H9 (cell line): Measurements from ENCODE around the gene TNNT2. TPM values are rescaled to one million over a fixed set of nuclear protein-coding genes. Genes with fewer than 3 reads are reported as not detected.

Experiments
- DNase-seq: peaks from one replicate; pipeline ENCODE4 v3.0.0-alpha.2; 2017
- H2AFZ ChIP-seq: one replicate; pipeline ENCODE4 v1.6.1; 2013; ENCODE audit warnings: mild to moderate bottlenecking, low read length, control low read depth, moderate library complexity
- H2AK5ac ChIP-seq: 2 replicates; pipeline ENCODE4 v1.6.1; 2013; ENCODE audit warnings: low read length, control low read depth, mixed read lengths; ENCODE audit not compliant: insufficient read length
- H2BK120ac ChIP-seq: one replicate; pipeline ENCODE4 v1.6.1; 2013; ENCODE audit warnings: low read depth, mild to moderate bottlenecking, low read length, control low read depth, inconsistent platforms; ENCODE audit not compliant: poor library complexity, severe bottlenecking
- H2BK12ac ChIP-seq: 2 replicates; pipeline ENCODE4 v1.6.1; 2013; ENCODE audit warnings: low read length, control low read depth, mixed read lengths, low read depth; ENCODE audit not compliant: insufficient read length
- H2BK15ac ChIP-seq: 2 replicates; pipeline ENCODE4 v1.6.1; 2013; ENCODE audit warnings: low read depth, low read length, control low read depth
- H2BK20ac ChIP-seq: one replicate; pipeline ENCODE4 v1.6.1; 2013; ENCODE audit warnings: low read depth, mild to moderate bottlenecking, low read length, control low read depth, inconsistent platforms; ENCODE audit not compliant: poor library complexity, severe bottlenecking
- H2BK5ac ChIP-seq: 2 replicates; pipeline ENCODE4 v1.6.1; 2013; ENCODE audit warnings: low read length, control low read depth, mixed read lengths; ENCODE audit not compliant: insufficient read length
- H3K14ac ChIP-seq: 2 replicates; pipeline ENCODE4 v1.6.1; 2013; ENCODE audit warnings: low read length, control low read depth; ENCODE audit not compliant: insufficient read depth
- H3K18ac ChIP-seq: 2 replicates; pipeline ENCODE4 v1.6.1; 2013; ENCODE audit warnings: low read depth, mild to moderate bottlenecking, mixed read lengths, low read length, control low read depth; ENCODE audit not compliant: insufficient read length
- H3K23ac ChIP-seq: 2 replicates; pipeline ENCODE4 v1.6.1; 2013; ENCODE audit warnings: low read length, control low read depth, mixed read lengths, low read depth; ENCODE audit not compliant: insufficient read length
- H3K23me2 ChIP-seq: 2 replicates; pipeline ENCODE4 v1.6.1; 2013; ENCODE audit warnings: low read depth, mild to moderate bottlenecking, mixed read lengths, low read length, control low read depth; ENCODE audit not compliant: insufficient read length, poor library complexity, severe bottlenecking
- H3K27ac ChIP-seq: 2 replicates; pipeline ENCODE4 v1.5.1; 2013; ENCODE audit warnings: low read length, control low read depth, mixed read lengths, low read depth; ENCODE audit not compliant: insufficient read length
- H3K27me3 ChIP-seq: 2 replicates; pipeline ENCODE4 v1.6.1; 2013; ENCODE audit warnings: low read length, control low read depth, inconsistent platforms; ENCODE audit not compliant: insufficient read depth
- H3K4ac ChIP-seq: 2 replicates; pipeline ENCODE4 v1.6.1; 2013; ENCODE audit warnings: low read depth, mild to moderate bottlenecking, control low read depth, inconsistent platforms, low read length, moderate library complexity
- H3K4me1 ChIP-seq: 2 replicates; pipeline ENCODE4 v1.6.1; 2013; ENCODE audit warnings: low read length, control low read depth, inconsistent platforms; ENCODE audit not compliant: insufficient read depth
- H3K4me2 ChIP-seq: 2 replicates; pipeline ENCODE4 v1.6.1; 2013; ENCODE audit warnings: low read length, control low read depth, mixed read lengths; ENCODE audit not compliant: insufficient read length, insufficient read depth
- H3K56ac ChIP-seq: 2 replicates; pipeline ENCODE4 v1.6.1; 2013; ENCODE audit warnings: low read depth, mild to moderate bottlenecking, mixed read lengths, low read length, control low read depth; ENCODE audit not compliant: insufficient read length
- H3K79me1 ChIP-seq: 2 replicates; pipeline ENCODE4 v1.6.1; 2013; ENCODE audit warnings: low read depth, mild to moderate bottlenecking, moderate library complexity, low read length, control low read depth, inconsistent platforms; ENCODE audit not compliant: insufficient read depth, poor library complexity, severe bottlenecking
- H3K79me2 ChIP-seq: 2 replicates; pipeline ENCODE4 v1.6.1; 2013; ENCODE audit warnings: low read length, control low read depth, inconsistent platforms; ENCODE audit not compliant: insufficient read depth
- H3K9ac ChIP-seq: 2 replicates; pipeline ENCODE4 v1.6.1; 2013; ENCODE audit warnings: low read length, control low read depth, mixed read lengths; ENCODE audit not compliant: insufficient read length; ENCODE audit errors: extremely low read depth
- H3K9me3 ChIP-seq: one replicate; pipeline ENCODE4 v1.6.1; 2013; ENCODE audit warnings: low read depth, low read length, inconsistent platforms; ENCODE audit not compliant: control insufficient read depth
- H3T11ph ChIP-seq: one replicate; pipeline ENCODE4 v1.6.1; 2013; ENCODE audit warnings: mild to moderate bottlenecking, low read length, control low read depth, inconsistent platforms
- H4K20me1 ChIP-seq: one replicate; pipeline ENCODE4 v1.6.1; 2013; ENCODE audit not compliant: control insufficient read depth, insufficient read length, insufficient read depth
- H4K5ac ChIP-seq: 2 replicates; pipeline ENCODE4 v1.6.1; 2013; ENCODE audit warnings: low read depth, mild to moderate bottlenecking, mixed read lengths, low read length, control low read depth; ENCODE audit not compliant: insufficient read length
- H4K8ac ChIP-seq: replicated peaks from 2 replicates; pipeline ENCODE4 v1.6.1; 2013; ENCODE audit warnings: low read length, control low read depth, mixed read lengths, low read depth; ENCODE audit not compliant: insufficient read length
- H4K91ac ChIP-seq: 2 replicates; pipeline ENCODE4 v1.6.1; 2013; ENCODE audit warnings: low read depth, mild to moderate bottlenecking, moderate library complexity, mixed read lengths, low read length, control low read depth; ENCODE audit not compliant: insufficient read length
- H3K27ac Mint-ChIP-seq, 3 experiments: 2 replicates in 2 of 3; 3 replicates in 1 of 3; pipeline ENCODE4 v1.8.0; 2020 to 2021; ENCODE audit warnings: mixed read lengths in 3 of 3, mild to moderate bottlenecking in 1 of 3, moderate library complexity in 1 of 3
- H3K27me3 Mint-ChIP-seq: 2 replicates; pipeline ENCODE4 v1.8.0; 2021; ENCODE audit warnings: low read depth, mild to moderate bottlenecking, moderate library complexity, mixed read lengths
- H3K36me3 Mint-ChIP-seq, 3 experiments: 2 replicates in 2 of 3; 3 replicates in 1 of 3; pipeline ENCODE4 v1.8.0; 2020 to 2021; ENCODE audit warnings: low read depth in 3 of 3, mixed read lengths in 3 of 3; ENCODE audit not compliant: insufficient read depth in 1 of 3
- H3K4me1 Mint-ChIP-seq, 2 experiments: 2 replicates each; pipeline ENCODE4 v1.8.0; 2020; ENCODE audit warnings: mixed read lengths in 2 of 2
- H3K4me3 Mint-ChIP-seq, 2 experiments: 2 replicates in 1 of 2; 3 replicates in 1 of 2; pipeline ENCODE4 v1.8.0; 2020 to 2021; ENCODE audit warnings: mild to moderate bottlenecking in 2 of 2, mixed read lengths in 2 of 2, moderate library complexity in 1 of 2
- H3K9me3 Mint-ChIP-seq, 2 experiments: 2 replicates in 1 of 2; 3 replicates in 1 of 2; pipeline ENCODE4 v1.8.0; 2020; ENCODE audit warnings: mild to moderate bottlenecking in 2 of 2, mixed read lengths in 2 of 2, moderate library complexity in 1 of 2
- WGBS: extraction: QIAGEN DNeasy Blood & Tissue Kit; methylation state at CpG from one replicate; pipeline ENCODE4 v1.1.7; 2013; ENCODE audit warnings: missing lambda C conversion rate, low lambda C conversion rate, mixed read lengths; ENCODE audit not compliant: insufficient read length; ENCODE audit errors: extremely low coverage; 5-methylcytosine and 5-hydroxymethylcytosine counted together
- total RNA-seq: library from RNA; stranded (reverse); gene quantifications from 2 replicates; pipeline ENCODE4 v1.2.1, GENCODE V29; 2021
- TF ChIP-seq, protein P1 (sequence below): fragments of 200-600 bp; sonication (generic); conservative IDR thresholded peaks from 3 replicates; pipeline ENCODE4 v1.8.0; 2021; ENCODE audit warnings: antibody characterized with exemption, mild to moderate bottlenecking

TNNT2 gene
- total RNA-seq, 1 experiment from 2014 or later, result 8.6 TPM

DNA sequence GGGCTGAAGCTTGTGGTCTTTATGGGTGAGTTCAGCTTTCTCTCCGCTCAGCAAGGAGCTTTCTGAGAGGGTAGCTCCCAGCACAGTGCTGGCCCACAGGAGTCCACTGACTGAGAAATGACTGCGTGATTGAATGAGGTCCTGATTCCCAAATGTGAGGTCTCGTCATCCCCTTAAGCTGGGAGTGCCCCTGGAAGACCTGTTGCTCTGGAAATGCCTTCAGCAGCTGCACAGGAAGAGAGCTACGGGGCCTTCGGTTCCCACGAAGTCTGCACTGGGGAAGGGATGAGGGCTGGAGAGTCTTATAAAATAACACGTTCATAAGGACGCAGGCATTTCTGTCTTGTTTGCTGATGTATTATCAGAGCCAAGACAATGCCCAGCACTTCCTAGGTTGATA is 14.0 kb downstream of the TNNT2 start:
- H3K79me2 ChIP-seq, result no peaks in the 10 kb centered on the region
- H3K4me2 ChIP-seq, result no peak overlapping the region
- H3K27me3 ChIP-seq, result no peaks in the 10 kb centered on the region
- H2AK5ac ChIP-seq, result no peak overlapping the region
- no peak for DNase-seq
- H3K27ac ChIP-seq, result no peak overlapping the region
- no peaks in the 10 kb centered on the region for H3K4me1 ChIP-seq
- H2BK15ac ChIP-seq, result no peak overlapping the region
- no CpG with 5 or more reads among the region's 8 CpGs for WGBS
- H3K23me2 ChIP-seq, result no peaks in the 10 kb centered on the region
- Mint-ChIP-seq H3K36me3 (no peaks in the 10 kb centered on the region), H3K4me1 (peaks cover 13 to 23% of the 10 kb centered on the region in 2 experiments), H3K9me3 (no peaks in the 10 kb centered on the region), H3K4me3 (no peak overlapping the region), H3K27me3 (peaks cover 6% of the 10 kb centered on the region), H3K27ac (no peak overlapping the region)
- no peak overlapping the region for H4K91ac ChIP-seq
- no peak overlapping the region for H3T11ph ChIP-seq
- H3K18ac ChIP-seq, result no peak overlapping the region
- no peak overlapping the region for H3K4ac ChIP-seq
- TF ChIP-seq, protein P1, sequence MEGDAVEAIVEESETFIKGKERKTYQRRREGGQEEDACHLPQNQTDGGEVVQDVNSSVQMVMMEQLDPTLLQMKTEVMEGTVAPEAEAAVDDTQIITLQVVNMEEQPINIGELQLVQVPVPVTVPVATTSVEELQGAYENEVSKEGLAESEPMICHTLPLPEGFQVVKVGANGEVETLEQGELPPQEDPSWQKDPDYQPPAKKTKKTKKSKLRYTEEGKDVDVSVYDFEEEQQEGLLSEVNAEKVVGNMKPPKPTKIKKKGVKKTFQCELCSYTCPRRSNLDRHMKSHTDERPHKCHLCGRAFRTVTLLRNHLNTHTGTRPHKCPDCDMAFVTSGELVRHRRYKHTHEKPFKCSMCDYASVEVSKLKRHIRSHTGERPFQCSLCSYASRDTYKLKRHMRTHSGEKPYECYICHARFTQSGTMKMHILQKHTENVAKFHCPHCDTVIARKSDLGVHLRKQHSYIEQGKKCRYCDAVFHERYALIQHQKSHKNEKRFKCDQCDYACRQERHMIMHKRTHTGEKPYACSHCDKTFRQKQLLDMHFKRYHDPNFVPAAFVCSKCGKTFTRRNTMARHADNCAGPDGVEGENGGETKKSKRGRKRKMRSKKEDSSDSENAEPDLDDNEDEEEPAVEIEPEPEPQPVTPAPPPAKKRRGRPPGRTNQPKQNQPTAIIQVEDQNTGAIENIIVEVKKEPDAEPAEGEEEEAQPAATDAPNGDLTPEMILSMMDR, result no peak
- no peaks in the 10 kb centered on the region for H3K79me1 ChIP-seq
- H3K23ac ChIP-seq, result no peak overlapping the region
- no peak overlapping the region for H3K56ac ChIP-seq
- no peak overlapping the region for H3K9ac ChIP-seq
- no peak overlapping the region for H4K8ac ChIP-seq
- no peak overlapping the region for H2BK120ac ChIP-seq
- no peaks in the 10 kb centered on the region for H3K9me3 ChIP-seq
- H2BK12ac ChIP-seq, result no peak overlapping the region
- H2AFZ ChIP-seq, result no peak overlapping the region
- no peak overlapping the region for H4K5ac ChIP-seq
- no peak overlapping the region for H2BK20ac ChIP-seq
- H2BK5ac ChIP-seq, result no peak overlapping the region
- no peak overlapping the region for H3K14ac ChIP-seq
- H4K20me1 ChIP-seq, result no peaks in the 10 kb centered on the region
